ENCODE measurements around the gene TMC3.

TMC3 gene

GRCh38 chr15:81379269-81379668, 5.3 kb upstream of the TMC3 start:
- no peak overlapping the region for H3K4me2 ChIP-seq
- no peak overlapping the region for H3K9ac ChIP-seq
- no peaks in the 10 kb centered on the region for H3K79me2 ChIP-seq (ENCODE audit: insufficient read depth, low read depth)
- no peaks in the 10 kb centered on the region for H3K36me3 ChIP-seq (ENCODE audit: insufficient read depth)
- H3K4me1 ChIP-seq (ENCODE audit: low read depth, poor library complexity, severe bottlenecking) = no peaks in the 10 kb centered on the region
- no peak for TF ChIP-seq CTCF (conservative IDR thresholded peaks at IDR 0.05; ENCODE audit: low read depth, low read length)
- H3K27ac ChIP-seq = no peak overlapping the region
- H2AFZ ChIP-seq (ENCODE audit: low read depth) = no peak overlapping the region
- H4K20me1 ChIP-seq (ENCODE audit: insufficient read depth) = no peaks in the 10 kb centered on the region
- H3K4me3 ChIP-seq (IDR thresholded peaks at IDR 0.05; ENCODE audit: insufficient read depth, low read depth, low read length) = no peak overlapping the region
- no peaks in the 10 kb centered on the region for H3K27me3 ChIP-seq (ENCODE audit: insufficient read depth, low read depth)

GRCh38 chr15:81378443-81378842, 4.4 kb upstream of the TMC3 start:
- H2AFZ ChIP-seq (ENCODE audit: low read depth) = no peak overlapping the region
- no peak overlapping the region for H3K4me3 ChIP-seq (IDR thresholded peaks at IDR 0.05; ENCODE audit: insufficient read depth, low read depth, low read length)
- H3K4me1 ChIP-seq (ENCODE audit: low read depth, poor library complexity, severe bottlenecking) = no peaks in the 10 kb centered on the region
- H3K27ac ChIP-seq = no peak overlapping the region
- H3K27me3 ChIP-seq (ENCODE audit: insufficient read depth, low read depth) = no peaks in the 10 kb centered on the region
- H3K79me2 ChIP-seq (ENCODE audit: insufficient read depth, low read depth) = no peaks in the 10 kb centered on the region
- H3K36me3 ChIP-seq (ENCODE audit: insufficient read depth) = no peaks in the 10 kb centered on the region
- no peak overlapping the region for H3K9ac ChIP-seq
- TF ChIP-seq CTCF (conservative IDR thresholded peaks at IDR 0.05; ENCODE audit: low read depth, low read length) = no peak
- H3K4me2 ChIP-seq = no peak overlapping the region
- H4K20me1 ChIP-seq (ENCODE audit: insufficient read depth) = no peaks in the 10 kb centered on the region

- Histone ChIP-seq H2AFZ (ENCODE audit: low read depth) (no peak overlapping the region), H3K36me3 (ENCODE audit: insufficient read depth) (no peaks in the 10 kb centered on the region), H3K4me3 (IDR thresholded peaks at IDR 0.05; ENCODE audit: insufficient read depth, low read depth, low read length) (no peak overlapping the region), H3K4me2 (no peak overlapping the region), H4K20me1 (ENCODE audit: insufficient read depth) (no peaks in the 10 kb centered on the region), H3K79me2 (ENCODE audit: insufficient read depth, low read depth) (no peaks in the 10 kb centered on the region), H3K9ac (no peak overlapping the region), H3K27ac (no peak overlapping the region), H3K4me1 (ENCODE audit: low read depth, poor library complexity, severe bottlenecking) (no peaks in the 10 kb centered on the region), H3K27me3 (ENCODE audit: insufficient read depth, low read depth) (no peaks in the 10 kb centered on the region)
- no peak for TF ChIP-seq CTCF (conservative IDR thresholded peaks at IDR 0.05; ENCODE audit: low read depth, low read length)
Observed at GRCh38 chr15:81377871-81378270, 3.9 kb upstream of the TMC3 start.

GRCh38 chr15:81376231-81376630, 2.2 kb upstream of the TMC3 start:
- Histone ChIP-seq H3K36me3 (ENCODE audit: insufficient read depth) (no peaks in the 10 kb centered on the region), H4K20me1 (ENCODE audit: insufficient read depth) (no peaks in the 10 kb centered on the region), H3K79me2 (ENCODE audit: insufficient read depth, low read depth) (no peaks in the 10 kb centered on the region), H3K27me3 (ENCODE audit: insufficient read depth, low read depth) (no peaks in the 10 kb centered on the region), H3K9ac (no peak overlapping the region), H2AFZ (ENCODE audit: low read depth) (no peak overlapping the region), H3K27ac (no peak overlapping the region), H3K4me3 (IDR thresholded peaks at IDR 0.05; ENCODE audit: insufficient read depth, low read depth, low read length) (no peak overlapping the region), H3K4me1 (ENCODE audit: low read depth, poor library complexity, severe bottlenecking) (no peaks in the 10 kb centered on the region), H3K4me2 (no peak overlapping the region)
- TF ChIP-seq CTCF (conservative IDR thresholded peaks at IDR 0.05; ENCODE audit: low read depth, low read length) = no peak

GRCh38 chr15:81375461-81375860, 1.4 kb upstream of the TMC3 start:
- H3K4me3 ChIP-seq (IDR thresholded peaks at IDR 0.05; ENCODE audit: insufficient read depth, low read depth, low read length) = no peak overlapping the region
- H3K9ac ChIP-seq = no peak overlapping the region
- no peaks in the 10 kb centered on the region for H3K27me3 ChIP-seq (ENCODE audit: insufficient read depth, low read depth)
- no peaks in the 10 kb centered on the region for H3K36me3 ChIP-seq (ENCODE audit: insufficient read depth)
- H3K27ac ChIP-seq = no peak overlapping the region
- no peaks in the 10 kb centered on the region for H3K4me1 ChIP-seq (ENCODE audit: low read depth, poor library complexity, severe bottlenecking)
- no peak for TF ChIP-seq CTCF (conservative IDR thresholded peaks at IDR 0.05; ENCODE audit: low read depth, low read length)
- no peak overlapping the region for H3K4me2 ChIP-seq
- H3K79me2 ChIP-seq (ENCODE audit: insufficient read depth, low read depth) = no peaks in the 10 kb centered on the region
- H2AFZ ChIP-seq (ENCODE audit: low read depth) = no peak overlapping the region
- no peaks in the 10 kb centered on the region for H4K20me1 ChIP-seq (ENCODE audit: insufficient read depth)

Measured in KMS-11 (cell line).